HepG2 (cell line): ENCODE results near the gene ZNF773. TPM values are rescaled to one million over a fixed set of nuclear protein-coding genes. Genes with fewer than 3 reads are reported as not detected.

Source experiments
- BHLHE40 ChIP-seq: IDR thresholded peaks from 2 replicates; pipeline ENCODE4 v1.6.1; 2011; ENCODE audit warnings: low read length, improper control_type of control experiment
- BORCS8-MEF2B ChIP-seq: sonication (generic); formaldehyde crosslinking; IDR thresholded peaks from 2 replicates; pipeline ENCODE4 v1.8.0; 2022; ENCODE audit warnings: mild to moderate bottlenecking, missing genetic modification reagents
- CHD2 ChIP-seq: IDR thresholded peaks from 2 replicates; pipeline ENCODE4 v1.6.1; 2011; ENCODE audit warnings: low read depth, low read length, improper control_type of control experiment
- GABPB1 ChIP-seq: IDR thresholded peaks from 2 replicates; pipeline ENCODE4 v1.6.1; 2016; ENCODE audit warnings: mild to moderate bottlenecking, missing genetic modification reagents, moderate library complexity, missing compliant biosample characterization
- GATAD1 ChIP-seq: IDR thresholded peaks from 2 replicates; pipeline ENCODE4 v1.6.1; 2016; ENCODE audit warnings: missing genetic modification reagents, missing compliant biosample characterization
- KAT7 ChIP-seq: IDR thresholded peaks from 2 replicates; pipeline ENCODE4 v1.6.1; 2018; ENCODE audit warnings: borderline replicate concordance, missing compliant biosample characterization
- KDM1A ChIP-seq: IDR thresholded peaks from 2 replicates; pipeline ENCODE4 v1.6.1; 2016; ENCODE audit warnings: missing compliant biosample characterization
- KLF16 ChIP-seq, 2 experiments: sonication (generic) in 1 of 2; formaldehyde crosslinking in 1 of 2; IDR thresholded peaks; 2 replicates each; pipeline versions ENCODE4 v1.6.1 to v1.8.0; 2016 to 2023; ENCODE audit warnings: missing genetic modification reagents in 2 of 2, missing compliant biosample characterization in 1 of 2
- KLF6 ChIP-seq: IDR thresholded peaks from 2 replicates; pipeline ENCODE4 v1.8.0; 2016; ENCODE audit warnings: missing biosample characterization, missing genetic modification reagents
- MIXL1 ChIP-seq: IDR thresholded peaks from 2 replicates; pipeline ENCODE4 v1.6.1; 2016
- NCOA2 ChIP-seq: sonication (generic); formaldehyde crosslinking; IDR thresholded peaks from 2 replicates; pipeline ENCODE4 v1.8.0; 2022; ENCODE audit warnings: inconsistent platforms
- NFYB ChIP-seq: sonication (generic); formaldehyde crosslinking; IDR thresholded peaks from 2 replicates; pipeline ENCODE4 v1.4.0; 2020; ENCODE audit warnings: missing genetic modification reagents
- PCBP1 ChIP-seq: fragments of 200-400 bp; formaldehyde crosslinking; IDR thresholded peaks from 2 replicates; pipeline ENCODE4 v1.6.1; 2017; ENCODE audit warnings: mild to moderate bottlenecking, low read depth, low read length, borderline replicate concordance
- POLR2AphosphoS5 ChIP-seq: IDR thresholded peaks from 2 replicates; pipeline ENCODE4 v1.6.1; 2012; ENCODE audit warnings: low read depth, low read length
- RBFOX2 ChIP-seq: fragments of 200-400 bp; formaldehyde crosslinking; IDR thresholded peaks from 2 replicates; pipeline ENCODE4 v1.6.1; 2017; ENCODE audit warnings: low read depth, mild to moderate bottlenecking, low read length
- TBX2 ChIP-seq: sonication (generic); formaldehyde crosslinking; IDR thresholded peaks from 2 replicates; pipeline ENCODE4 v1.5.0; 2020; ENCODE audit warnings: missing genetic modification reagents, mild to moderate bottlenecking, borderline replicate concordance
- THAP11 ChIP-seq: IDR thresholded peaks from 2 replicates; pipeline ENCODE4 v1.6.1; 2016; ENCODE audit warnings: missing biosample characterization, missing genetic modification reagents
- YEATS4 ChIP-seq: sonication (generic); formaldehyde crosslinking; IDR thresholded peaks from 2 replicates; pipeline ENCODE4 v1.4.0; 2020; ENCODE audit warnings: missing genetic modification reagents, borderline replicate concordance
- ZMYM4 ChIP-seq: sonication (generic); formaldehyde crosslinking; IDR thresholded peaks from 2 replicates; pipeline ENCODE4 v1.8.1; 2023; ENCODE audit warnings: mild to moderate bottlenecking, missing genetic modification reagents
- ZNF501 ChIP-seq: sonication (generic); formaldehyde crosslinking; IDR thresholded peaks from 2 replicates; pipeline ENCODE4 v1.5.1; 2020; ENCODE audit warnings: mild to moderate bottlenecking, moderate library complexity, missing genetic modification reagents
- ZNF605 ChIP-seq: sonication (generic); formaldehyde crosslinking; IDR thresholded peaks from 2 replicates; pipeline ENCODE4 v1.8.0; 2022; ENCODE audit warnings: mild to moderate bottlenecking, missing genetic modification reagents
- ZNF788 ChIP-seq: sonication (generic); formaldehyde crosslinking; IDR thresholded peaks from 2 replicates; pipeline ENCODE4 v1.5.0; 2020; ENCODE audit warnings: mild to moderate bottlenecking, missing genetic modification reagents, borderline replicate concordance
- polyA plus RNA-seq, 8 experiments: library from polyadenylated mRNA; depleted of rRNA in 3 of 8; stranded (reverse) in 7 of 8; unstranded in 1 of 8; fragments of >200 nt; fragmentation: Illumina TruSeq in 4 of 8; extraction: Trizol in 4 of 8; gene quantifications; 2 replicates each; pipeline versions ENCODE4 v1.2.1 to v1.2.3, GENCODE V29; 2011 to 2016; ENCODE audit warnings: low read depth in 4 of 8, missing spikeins in 1 of 8, mixed read lengths in 1 of 8; ENCODE audit not compliant: insufficient read depth in 1 of 8
- total RNA-seq, 5 experiments: library from RNA; depleted of rRNA; stranded (reverse); fragments of >200 nt; fragmentation: Illumina TruSeq; extraction: Trizol; gene quantifications; 2 replicates each; pipeline ENCODE4 v1.2.3, GENCODE V29; 2016; ENCODE audit warnings: low read depth in 1 of 5
- TF ChIP-seq, protein P1 (sequence below): sonication (generic); formaldehyde crosslinking; IDR thresholded peaks from 2 replicates; pipeline ENCODE4 v1.4.0; 2020; ENCODE audit warnings: missing genetic modification reagents
- TF ChIP-seq, protein P2 (sequence below): IDR thresholded peaks from 2 replicates; pipeline ENCODE4 v1.6.1; 2016; ENCODE audit warnings: missing compliant biosample characterization, missing genetic modification reagents, borderline replicate concordance
- TF ChIP-seq, protein P3 (sequence below), 2 experiments: sonication (generic) in 1 of 2; formaldehyde crosslinking in 1 of 2; IDR thresholded peaks; 2 replicates each; pipeline versions ENCODE4 v1.4.0 to v1.6.1; 2018 to 2020; ENCODE audit warnings: missing genetic modification reagents in 2 of 2, borderline replicate concordance in 1 of 2, low read depth in 1 of 2, mild to moderate bottlenecking in 1 of 2, missing biosample characterization in 1 of 2

The ZNF773 gene
- total and polyA plus RNA-seq, 2 of the 13 experiments (the other 11 are each of a cell fraction or from before 2014, with no cell fraction given): 5.7 to 6.7 TPM

DNA sequence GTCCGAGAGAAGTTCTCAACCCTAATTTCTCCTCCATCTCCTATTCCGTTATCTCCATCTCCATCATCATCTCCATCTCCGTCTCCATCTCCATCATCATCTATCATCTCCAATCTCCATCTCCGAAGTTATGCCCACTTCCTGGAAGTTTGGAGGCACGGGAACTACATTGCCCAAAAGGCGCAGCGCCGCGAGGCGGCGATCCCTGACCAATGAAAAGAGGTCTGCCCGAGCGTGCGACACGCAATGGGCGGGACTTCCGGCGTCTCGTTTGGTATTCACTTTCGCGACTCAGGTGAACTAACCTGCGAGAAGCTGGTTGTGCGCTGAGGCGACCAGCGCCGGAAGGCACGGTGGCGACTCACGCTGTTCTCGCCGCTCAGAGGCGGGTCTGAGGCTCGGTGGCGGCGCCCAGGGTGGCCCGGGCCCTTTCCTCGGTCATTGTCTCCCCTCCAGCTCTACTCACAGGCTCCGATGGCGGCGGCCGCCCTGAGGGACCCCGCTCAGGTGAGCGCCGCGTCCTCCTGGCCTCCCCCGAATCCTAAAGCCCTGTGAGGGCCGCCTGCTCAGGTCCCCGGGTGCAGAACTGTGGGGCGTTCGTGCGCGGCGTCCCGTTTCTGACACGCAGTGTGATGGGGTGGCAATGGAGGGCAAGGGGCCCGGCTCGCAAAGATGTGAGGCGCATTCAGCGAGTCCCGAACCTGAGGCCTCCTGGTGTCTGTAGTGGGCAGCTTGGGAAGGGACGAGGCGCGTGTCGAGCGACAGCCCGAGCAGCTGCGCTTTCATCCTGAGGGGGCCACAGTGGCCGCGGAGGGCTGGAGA lies 12.1 kb upstream of the ZNF773 start, which contains the start of gene ZNF419 (continued):
- TF ChIP-seq PCBP1: 0 out of 2 replicates have a peak, but pooled peaks have one; percentile 46
- TF ChIP-seq NCOA2 (CRISPR knock-in tag): peak; percentile 47; the same call in 1 of the 2 replicates
- TF ChIP-seq GATAD1 (CRISPR knock-in tag): peak; percentile 85
- peak; percentile 54; the same call in 1 of the 2 replicates for TF ChIP-seq ZNF501 (CRISPR knock-in tag)
- peak in 1 of 2 experiments; percentile 22; a peak in 1 of 4 replicates for TF ChIP-seq KLF16 (CRISPR knock-in tag; IDR thresholded peaks at IDR 0.05)
- TF ChIP-seq KDM1A (CRISPR knock-in tag): peak; percentile 74; the same call in 1 of the 2 replicates
- TF ChIP-seq ZNF605 (CRISPR knock-in tag): 0 out of 2 replicates have a peak, but pooled peaks have one; percentile 49
- TF ChIP-seq KAT7 (CRISPR knock-in tag): peak; percentile 71; the same call in 1 of the 2 replicates
- peak; percentile 56 for TF ChIP-seq ZNF788
- peak; percentile 37; the same call in 1 of the 2 replicates for TF ChIP-seq TBX2 (CRISPR knock-in tag)
- peak; percentile 99 for TF ChIP-seq GABPB1 (CRISPR knock-in tag)
- TF ChIP-seq, protein P1, sequence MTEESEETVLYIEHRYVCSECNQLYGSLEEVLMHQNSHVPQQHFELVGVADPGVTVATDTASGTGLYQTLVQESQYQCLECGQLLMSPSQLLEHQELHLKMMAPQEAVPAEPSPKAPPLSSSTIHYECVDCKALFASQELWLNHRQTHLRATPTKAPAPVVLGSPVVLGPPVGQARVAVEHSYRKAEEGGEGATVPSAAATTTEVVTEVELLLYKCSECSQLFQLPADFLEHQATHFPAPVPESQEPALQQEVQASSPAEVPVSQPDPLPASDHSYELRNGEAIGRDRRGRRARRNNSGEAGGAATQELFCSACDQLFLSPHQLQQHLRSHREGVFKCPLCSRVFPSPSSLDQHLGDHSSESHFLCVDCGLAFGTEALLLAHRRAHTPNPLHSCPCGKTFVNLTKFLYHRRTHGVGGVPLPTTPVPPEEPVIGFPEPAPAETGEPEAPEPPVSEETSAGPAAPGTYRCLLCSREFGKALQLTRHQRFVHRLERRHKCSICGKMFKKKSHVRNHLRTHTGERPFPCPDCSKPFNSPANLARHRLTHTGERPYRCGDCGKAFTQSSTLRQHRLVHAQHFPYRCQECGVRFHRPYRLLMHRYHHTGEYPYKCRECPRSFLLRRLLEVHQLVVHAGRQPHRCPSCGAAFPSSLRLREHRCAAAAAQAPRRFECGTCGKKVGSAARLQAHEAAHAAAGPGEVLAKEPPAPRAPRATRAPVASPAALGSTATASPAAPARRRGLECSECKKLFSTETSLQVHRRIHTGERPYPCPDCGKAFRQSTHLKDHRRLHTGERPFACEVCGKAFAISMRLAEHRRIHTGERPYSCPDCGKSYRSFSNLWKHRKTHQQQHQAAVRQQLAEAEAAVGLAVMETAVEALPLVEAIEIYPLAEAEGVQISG (CRISPR knock-in tag): peak; percentile 83
- peak; percentile 83 for TF ChIP-seq POLR2AphosphoS5
- peak; percentile 47; the same call in 1 of the 2 replicates for TF ChIP-seq CHD2
- TF ChIP-seq BHLHE40: peak; percentile 47; the same call in 1 of the 2 replicates
- peak; percentile 85 for TF ChIP-seq RBFOX2
- TF ChIP-seq NFYB (CRISPR knock-in tag): peak; percentile 96
- TF ChIP-seq, protein P2, sequence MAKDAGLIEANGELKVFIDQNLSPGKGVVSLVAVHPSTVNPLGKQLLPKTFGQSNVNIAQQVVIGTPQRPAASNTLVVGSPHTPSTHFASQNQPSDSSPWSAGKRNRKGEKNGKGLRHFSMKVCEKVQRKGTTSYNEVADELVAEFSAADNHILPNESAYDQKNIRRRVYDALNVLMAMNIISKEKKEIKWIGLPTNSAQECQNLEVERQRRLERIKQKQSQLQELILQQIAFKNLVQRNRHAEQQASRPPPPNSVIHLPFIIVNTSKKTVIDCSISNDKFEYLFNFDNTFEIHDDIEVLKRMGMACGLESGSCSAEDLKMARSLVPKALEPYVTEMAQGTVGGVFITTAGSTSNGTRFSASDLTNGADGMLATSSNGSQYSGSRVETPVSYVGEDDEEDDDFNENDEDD: 0 out of 2 replicates have a peak, but pooled peaks have one; percentile 15
- peak; percentile 100 for TF ChIP-seq THAP11 (CRISPR knock-in tag)
- peak; percentile 24; the same call in 1 of the 2 replicates for TF ChIP-seq MIXL1 (CRISPR knock-in tag)
- TF ChIP-seq ZMYM4 (CRISPR knock-in tag): peak; percentile 17; the same call in 1 of the 2 replicates
- 0 out of 2 replicates have a peak, but pooled peaks have one; percentile 32 for TF ChIP-seq YEATS4
- TF ChIP-seq, protein P3, sequence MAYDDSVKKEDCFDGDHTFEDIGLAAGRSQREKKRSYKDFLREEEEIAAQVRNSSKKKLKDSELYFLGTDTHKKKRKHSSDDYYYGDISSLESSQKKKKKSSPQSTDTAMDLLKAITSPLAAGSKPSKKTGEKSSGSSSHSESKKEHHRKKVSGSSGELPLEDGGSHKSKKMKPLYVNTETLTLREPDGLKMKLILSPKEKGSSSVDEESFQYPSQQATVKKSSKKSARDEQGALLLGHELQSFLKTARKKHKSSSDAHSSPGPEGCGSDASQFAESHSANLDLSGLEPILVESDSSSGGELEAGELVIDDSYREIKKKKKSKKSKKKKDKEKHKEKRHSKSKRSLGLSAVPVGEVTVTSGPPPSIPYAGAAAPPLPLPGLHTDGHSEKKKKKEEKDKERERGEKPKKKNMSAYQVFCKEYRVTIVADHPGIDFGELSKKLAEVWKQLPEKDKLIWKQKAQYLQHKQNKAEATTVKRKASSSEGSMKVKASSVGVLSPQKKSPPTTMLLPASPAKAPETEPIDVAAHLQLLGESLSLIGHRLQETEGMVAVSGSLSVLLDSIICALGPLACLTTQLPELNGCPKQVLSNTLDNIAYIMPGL (CRISPR knock-in tag; IDR thresholded peaks at IDR 0.05; ENCODE audit: borderline replicate concordance in 1 of 2, low read depth in 1 of 2): peak; percentile 32 to 50; a peak in 1 of 4 replicates
- TF ChIP-seq KLF6 (CRISPR knock-in tag): 0 out of 2 replicates have a peak, but pooled peaks have one; percentile 45
- peak; percentile 46; the same call in 1 of the 2 replicates for TF ChIP-seq BORCS8-MEF2B (CRISPR knock-in tag)
